ENCODE results near the gene HDAC5.

GRCh38 chr17:44097110-44097958 is 26.1 kb downstream of the HDAC5 start:
- TF ChIP-seq CTCF (IDR thresholded peaks at IDR 0.05) = no peak
- TF ChIP-seq POLR2A (IDR thresholded peaks at IDR 0.05) = no peak

All from adrenal gland (tissue), 5 donors.